Nephron progenitor cell (in vitro differentiated cells): ENCODE results near the gene CXorf51B.
"Not testable (repeated sequence)": the region's sequence is repeated elsewhere in the genome, so short reads cannot be mapped to it uniquely, and the experiment has no call there.

ENCODE experiments used
- DNase-seq: peaks from one replicate; pipeline ENCODE4 v3.0.0; 2021
- H3K27ac Mint-ChIP-seq: 2 replicates; pipeline ENCODE4 v1.8.0; 2021; ENCODE audit warnings: mild to moderate bottlenecking, moderate library complexity, mixed read lengths
- H3K27me3 Mint-ChIP-seq: 2 replicates; pipeline ENCODE4 v1.8.0; 2021; ENCODE audit warnings: mild to moderate bottlenecking, low read depth, mixed read lengths; ENCODE audit not compliant: poor library complexity
- H3K36me3 Mint-ChIP-seq: 2 replicates; pipeline ENCODE4 v1.8.0; 2021; ENCODE audit warnings: low read depth, mixed read lengths
- H3K4me1 Mint-ChIP-seq: 2 replicates; pipeline ENCODE4 v1.8.0; 2021; ENCODE audit warnings: mixed read lengths
- H3K4me3 Mint-ChIP-seq: 2 replicates; pipeline ENCODE4 v1.8.0; 2021; ENCODE audit warnings: mild to moderate bottlenecking, moderate library complexity, mixed read lengths
- H3K9me3 Mint-ChIP-seq: 2 replicates; pipeline ENCODE4 v1.8.0; 2021; ENCODE audit warnings: mild to moderate bottlenecking, moderate library complexity, mixed read lengths
- CTCF ChIP-seq: fragments of 200-600 bp; sonication (generic); IDR thresholded peaks from 2 replicates; pipeline ENCODE4 v1.5.0; 2021; ENCODE audit warnings: antibody characterized with exemption

The CXorf51B gene

DNA sequence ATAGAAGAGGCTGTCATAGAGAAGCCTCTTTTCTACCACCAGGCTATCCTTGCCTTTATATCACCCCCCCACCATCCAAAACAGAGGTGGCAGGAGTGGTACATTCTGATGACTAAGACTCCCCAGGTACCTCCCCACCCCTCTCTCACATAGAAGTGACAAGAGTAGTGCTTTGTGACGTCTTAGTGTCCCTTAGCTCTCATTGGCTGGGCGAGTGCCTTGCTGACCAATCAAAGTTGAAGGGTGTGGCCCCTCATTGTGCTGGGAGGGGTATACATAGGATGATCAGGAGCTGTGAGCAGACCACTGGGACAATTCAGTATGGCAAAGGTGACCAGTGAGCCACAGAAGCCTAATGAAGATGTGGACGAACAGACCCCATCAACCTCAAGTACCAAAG lies at the start of gene CXorf51B:
TSS of gene CXorf51B (plus strand) at position 301 of the 400 bp plus-strand sequence. CDS start at position 322, 21 bp downstream.
- H3K9me3 Mint-ChIP-seq, H3K36me3 Mint-ChIP-seq, H3K4me1 Mint-ChIP-seq, H3K27me3 Mint-ChIP-seq, H3K27ac Mint-ChIP-seq, H3K4me3 Mint-ChIP-seq, DNase-seq: not testable (repeated sequence)

DNA sequence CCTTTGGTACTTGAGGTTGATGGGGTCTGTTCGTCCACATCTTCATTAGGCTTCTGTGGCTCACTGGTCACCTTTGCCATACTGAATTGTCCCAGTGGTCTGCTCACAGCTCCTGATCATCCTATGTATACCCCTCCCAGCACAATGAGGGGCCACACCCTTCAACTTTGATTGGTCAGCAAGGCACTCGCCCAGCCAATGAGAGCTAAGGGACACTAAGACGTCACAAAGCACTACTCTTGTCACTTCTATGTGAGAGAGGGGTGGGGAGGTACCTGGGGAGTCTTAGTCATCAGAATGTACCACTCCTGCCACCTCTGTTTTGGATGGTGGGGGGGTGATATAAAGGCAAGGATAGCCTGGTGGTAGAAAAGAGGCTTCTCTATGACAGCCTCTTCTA lies 5.1 kb downstream of the CXorf51B start, which contains the start of gene CXorf51A:
TSS of gene CXorf51A (minus strand) at position 101 of the 400 bp plus-strand sequence. CDS start at position 80, 21 bp downstream.
- DNase-seq, H3K4me3 Mint-ChIP-seq, H3K4me1 Mint-ChIP-seq, H3K27ac Mint-ChIP-seq, H3K9me3 Mint-ChIP-seq, H3K36me3 Mint-ChIP-seq, H3K27me3 Mint-ChIP-seq: not testable (repeated sequence)

DNA sequence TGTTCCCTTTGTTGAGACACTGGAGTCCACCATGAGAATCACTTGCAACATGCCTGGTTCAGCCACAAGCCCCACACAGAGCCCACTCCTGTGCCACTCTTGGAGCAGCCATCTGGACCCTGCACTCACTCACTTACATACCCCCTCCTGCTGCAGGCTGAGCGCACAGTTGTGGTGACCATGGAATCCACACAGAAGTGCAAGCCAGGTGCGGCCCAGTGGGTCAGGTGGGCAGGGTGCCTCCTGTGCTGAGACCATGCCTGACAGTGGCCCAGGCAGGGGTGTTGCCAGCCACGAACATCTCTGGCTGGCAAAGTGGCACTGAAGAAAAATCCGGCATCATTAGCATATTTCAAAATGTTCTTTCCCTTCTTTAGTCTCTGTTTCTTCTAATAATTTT lies 22.4 kb downstream of the CXorf51B start:
- no peak for TF ChIP-seq CTCF
- Mint-ChIP-seq H3K9me3 (peaks cover 26% of the 10 kb centered on the region), H3K36me3 (no peaks in the 10 kb centered on the region), H3K27me3 (no peaks in the 10 kb centered on the region), H3K4me3 (no peak overlapping the region), H3K27ac (no peak overlapping the region), H3K4me1 (no peaks in the 10 kb centered on the region)
- DNase-seq: no peak

- Mint-ChIP-seq H3K9me3 (peaks cover 49% of the 10 kb centered on the region), H3K36me3 (no peaks in the 10 kb centered on the region), H3K27ac (no peak overlapping the region), H3K4me3 (no peak overlapping the region), H3K4me1 (no peaks in the 10 kb centered on the region), H3K27me3 (no peaks in the 10 kb centered on the region)
- DNase-seq: no peak
- no peak for TF ChIP-seq CTCF
Observed at GRCh38 chrX:146854281-146854680, 44.7 kb downstream of the CXorf51B start.
